K562 (cell line): ENCODE results near the gene HOXB6. TPM values are rescaled to one million over a fixed set of nuclear protein-coding genes. Genes with fewer than 3 reads are reported as not detected.

Experiments
- ATF2 ChIP-seq: sonication (generic); formaldehyde crosslinking; IDR thresholded peaks from 2 replicates; pipeline ENCODE4 v1.8.1; 2022; ENCODE audit warnings: missing genetic modification reagents
- CBX8 ChIP-seq: fragments of 200-600 bp; sonication (generic); IDR thresholded peaks from 2 replicates; pipeline ENCODE4 v1.6.1; 2012; ENCODE audit warnings: borderline replicate concordance, mixed run types, low read depth, mild to moderate bottlenecking, moderate library complexity, mixed read lengths, low read length, control low read depth, inconsistent platforms; ENCODE audit not compliant: poor library complexity, severe bottlenecking; ENCODE audit errors: extremely low read depth
- GTF2A2 ChIP-seq: IDR thresholded peaks from 2 replicates; pipeline ENCODE4 v1.6.1; 2016; ENCODE audit warnings: mild to moderate bottlenecking, missing genetic modification characterization, missing compliant biosample characterization
- IRF9 ChIP-seq: fragments of 450-650 bp; IDR thresholded peaks from 2 replicates; pipeline ENCODE4 v1.6.1; 2016; ENCODE audit warnings: missing biosample characterization, missing genetic modification characterization
- LEF1 ChIP-seq: fragments of 450-650 bp; IDR thresholded peaks from 2 replicates; pipeline ENCODE4 v1.6.1; 2016; ENCODE audit warnings: mild to moderate bottlenecking
- NFIC ChIP-seq: fragments of 450-650 bp; IDR thresholded peaks from 2 replicates; pipeline ENCODE4 v1.6.1; 2017; ENCODE audit warnings: mild to moderate bottlenecking, inconsistent platforms
- NKRF ChIP-seq: fragments of 450-650 bp; IDR thresholded peaks from 2 replicates; pipeline ENCODE4 v1.6.1; 2016; ENCODE audit warnings: borderline replicate concordance
- NRF1 ChIP-seq, 2 experiments: fragments of 450-650 bp; IDR thresholded peaks in 1 of 2; conservative IDR thresholded peaks in 1 of 2; 2 replicates each; pipeline ENCODE4 v1.6.1; 2014; ENCODE audit warnings: mild to moderate bottlenecking in 2 of 2
- PKNOX1 ChIP-seq: fragments of 450-650 bp; IDR thresholded peaks from 2 replicates; pipeline ENCODE4 v1.6.1; 2016
- PYGO2 ChIP-seq: fragments of 450-650 bp; IDR thresholded peaks from 2 replicates; pipeline ENCODE4 v1.6.1; 2016; ENCODE audit warnings: mild to moderate bottlenecking, missing genetic modification characterization, moderate library complexity, missing compliant biosample characterization
- RAD51 ChIP-seq: fragments of 450-650 bp; IDR thresholded peaks from 2 replicates; pipeline ENCODE4 v1.7.1; 2016; ENCODE audit warnings: low read depth, mild to moderate bottlenecking, borderline replicate concordance
- SMARCA5 ChIP-seq: fragments of 450-650 bp; IDR thresholded peaks from 2 replicates; pipeline ENCODE4 v1.6.1; 2016
- SP1 ChIP-seq: sonication (generic); formaldehyde crosslinking; IDR thresholded peaks from 2 replicates; pipeline ENCODE4 v1.8.1; 2022; ENCODE audit warnings: mild to moderate bottlenecking, missing genetic modification reagents
- TFAM ChIP-seq: fragments of 250-450 bp; sonication (Bioruptor Pico); conservative IDR thresholded peaks from 2 replicates; pipeline ENCODE4 v1.5.0; 2021; ENCODE audit warnings: mild to moderate bottlenecking, moderate library complexity
- USF1 ChIP-seq: sonication (generic); formaldehyde crosslinking; IDR thresholded peaks from 2 replicates; pipeline ENCODE4 v1.9.0; 2022; ENCODE audit warnings: mild to moderate bottlenecking, missing genetic modification reagents
- XRCC4 ChIP-seq: IDR thresholded peaks from one replicate; pipeline ENCODE4 v1.6.1; 2011; ENCODE audit not compliant: insufficient read depth, insufficient read length; ENCODE audit errors: extremely low read depth
- YY1 ChIP-seq, 3 experiments: IDR thresholded peaks; 2 replicates each; pipeline ENCODE4 v1.6.1; 2011; ENCODE audit warnings: low read length in 2 of 3, mild to moderate bottlenecking in 2 of 3, moderate library complexity in 2 of 3, borderline replicate concordance in 1 of 3, control low read depth in 1 of 3, low read depth in 1 of 3; ENCODE audit not compliant: insufficient read depth in 3 of 3, insufficient replicate concordance in 2 of 3, control insufficient read depth in 1 of 3, insufficient read length in 1 of 3; ENCODE audit errors: extremely low read depth in 1 of 3
- ZNF184 ChIP-seq: sonication (generic); formaldehyde crosslinking; IDR thresholded peaks from 2 replicates; pipeline ENCODE4 v1.5.0; 2020; ENCODE audit warnings: missing genetic modification reagents
- ZNF324 ChIP-seq: fragments of 250-450 bp; sonication (Bioruptor Pico); IDR thresholded peaks from 2 replicates; pipeline ENCODE4 v1.4.0; 2020; ENCODE audit warnings: mild to moderate bottlenecking
- ZNF583 ChIP-seq: fragments of 250-450 bp; sonication (Bioruptor Pico); IDR thresholded peaks from 2 replicates; pipeline ENCODE4 v1.4.0; 2020
- ZNF717 ChIP-seq: fragments of 250-450 bp; sonication (Bioruptor Pico); IDR thresholded peaks from 2 replicates; pipeline ENCODE4 v1.5.0; 2021
- polyA plus RNA-seq, 8 experiments: library from polyadenylated mRNA; depleted of rRNA in 4 of 8; stranded (reverse) in 5 of 8; unstranded in 3 of 8; fragments of >200 nt; fragmentation: Nextera tagmentation in 2 of 8; fragmentation: Illumina TruSeq in 1 of 8; extraction: Ambion mirVana in 2 of 8; extraction: Trizol in 1 of 8; gene quantifications; 2 replicates each; pipeline versions ENCODE4 v1.2.1 to v1.2.3, GENCODE V29; 2011 to 2014; ENCODE audit warnings: inconsistent platforms in 1 of 8, missing spikeins in 1 of 8
- total RNA-seq, 7 experiments: library from RNA; depleted of rRNA in 6 of 7; stranded (reverse); fragments of >200 nt in 6 of 7; fragmentation: Illumina TruSeq in 2 of 7; extraction: Trizol in 2 of 7; gene quantifications; 2 replicates each; pipeline versions ENCODE4 v1.2.1 to v1.2.3, GENCODE V29; 2011 to 2021; ENCODE audit warnings: low replicate concordance in 1 of 7

The HOXB6 gene
- total and polyA plus RNA-seq, 9 of the 15 experiments (the other 6 are each of a cell fraction or from before 2014, with no cell fraction given) = 1.2 to 14.8 (median 4.9) TPM

GRCh38 chr17:48631693-48632578 is 27.1 kb upstream of the HOXB6 start (continued):
- TF ChIP-seq PKNOX1 (no peak), NRF1 (conservative IDR thresholded peaks at IDR 0.05 in 1 of 2, IDR thresholded peaks at IDR 0.05 in 1 of 2) (no peak), ATF2 (no peak), CBX8 (no peak), TFAM (no peak), ZNF184 (CRISPR knock-in tag) (no peak), GTF2A2 (tag) (no peak), LEF1 (peak; percentile 46; the same call in 1 of the 2 replicates), ZNF717 (no peak), IRF9 (tag) (0 out of 2 replicates have a peak, but pooled peaks have one; percentile 13), PYGO2 (tag) (peak; percentile 51; the same call in 1 of the 2 replicates), RAD51 (no peak), USF1 (CRISPR knock-in tag) (no peak), SP1 (CRISPR knock-in tag) (no peak), NKRF (no peak), ZNF583 (CRISPR knock-in tag) (peak; percentile 69; the same call in 1 of the 2 replicates), SMARCA5 (no peak), YY1 (IDR thresholded peaks at IDR 0.05; ENCODE audit: borderline replicate concordance in 1 of 3, control insufficient read depth in 1 of 3, extremely low read depth in 1 of 3, insufficient read depth in 3 of 3, insufficient read length in 1 of 3, insufficient replicate concordance in 2 of 3, low read depth in 1 of 3, low read length in 2 of 3) (peak in 1 of 3 experiments; percentile 24), XRCC4 (no peak), NFIC (no peak), ZNF324 (no peak)
